Fibroblast of skin of right biceps (primary cell): ENCODE measurements around the gene PIH1D2.
"Not testable (repeated sequence)": the region's sequence is repeated elsewhere in the genome, so short reads cannot be mapped to it uniquely, and the experiment has no call there.

Experiments used
- DNase-seq: peaks from one replicate; pipeline ENCODE4 v3.0.0-alpha.2; 2013

Gene PIH1D2, protein sequence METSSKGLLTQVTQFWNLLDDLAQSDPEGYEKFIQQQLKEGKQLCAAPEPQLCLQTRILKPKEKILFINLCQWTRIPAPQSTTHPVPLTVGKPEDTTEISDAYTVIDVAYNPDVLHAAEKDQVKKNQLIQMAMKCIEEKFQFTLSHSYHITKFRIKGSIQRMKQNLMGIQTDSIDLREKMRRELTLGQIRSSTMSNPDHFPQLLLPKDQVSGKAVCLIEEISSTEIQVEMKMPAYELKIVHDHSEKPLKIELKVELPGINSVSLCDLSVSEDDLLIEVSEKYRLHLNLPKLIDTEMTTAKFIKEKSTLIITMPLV

GRCh38 chr11:112073941-112074811 lies at the start of gene PIH1D2, which contains the start of gene NKAPD1:
Gene PIH1D2, minus strand, starts transcription at chr11:112074017. Its CDS starts 843 bp downstream, at chr11:112073174.
Gene NKAPD1, plus strand, starts transcription at chr11:112074299. Its CDS starts 1,276 bp downstream, at chr11:112075575.
- peak; percentile 91 for DNase-seq

DNA sequence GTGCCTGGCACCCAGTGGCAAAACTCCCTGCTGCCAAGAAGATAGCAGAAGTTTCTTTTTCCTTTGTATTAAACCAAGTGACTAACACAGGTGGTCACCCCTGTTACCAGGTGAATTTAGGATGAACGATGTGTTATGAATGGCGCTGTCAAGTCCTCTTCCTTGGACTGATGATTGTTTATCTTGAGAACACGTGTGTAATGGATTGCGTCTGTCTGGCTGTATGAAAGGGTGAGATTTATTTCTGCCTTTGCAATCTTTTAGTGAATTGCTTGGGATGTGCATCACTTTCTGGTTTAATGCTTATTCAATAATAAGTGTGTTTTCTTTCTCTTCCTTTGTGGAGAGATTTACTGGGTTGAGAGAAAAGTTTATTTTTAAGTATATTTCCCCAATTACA lies 49.3 kb upstream of the PIH1D2 start:
- no peak for DNase-seq

DNA sequence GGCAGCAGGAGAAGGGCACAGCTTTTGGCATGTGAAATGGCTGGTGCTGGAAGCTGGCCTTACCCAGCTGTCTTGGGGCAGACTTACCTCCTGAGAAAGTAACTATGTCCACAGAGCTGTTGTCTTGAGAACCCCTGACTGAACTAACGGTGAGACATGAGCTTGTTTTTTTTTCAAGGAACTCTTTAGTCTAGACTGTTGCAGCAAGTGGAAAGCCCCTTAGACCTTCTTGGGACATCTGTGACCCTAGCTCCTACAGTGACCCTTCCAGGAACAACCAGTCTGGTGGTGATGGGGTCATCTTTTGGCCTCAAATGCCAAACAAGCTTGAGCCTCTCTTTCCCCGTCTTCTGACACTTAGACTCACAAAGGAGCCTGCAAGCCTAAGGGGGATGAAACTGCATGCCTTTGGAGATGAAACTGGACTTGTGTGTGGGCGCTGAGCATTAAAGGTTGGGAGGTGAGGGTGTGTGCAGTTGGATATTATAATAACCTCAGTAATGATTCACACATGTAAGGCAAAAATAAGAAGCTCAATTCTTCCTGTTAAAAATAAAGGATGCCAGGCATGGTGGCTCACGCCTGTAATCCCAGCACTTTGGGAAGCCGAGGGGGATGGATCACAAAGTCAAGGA lies 48.3 kb upstream of the PIH1D2 start:
- no peak for DNase-seq

DNA sequence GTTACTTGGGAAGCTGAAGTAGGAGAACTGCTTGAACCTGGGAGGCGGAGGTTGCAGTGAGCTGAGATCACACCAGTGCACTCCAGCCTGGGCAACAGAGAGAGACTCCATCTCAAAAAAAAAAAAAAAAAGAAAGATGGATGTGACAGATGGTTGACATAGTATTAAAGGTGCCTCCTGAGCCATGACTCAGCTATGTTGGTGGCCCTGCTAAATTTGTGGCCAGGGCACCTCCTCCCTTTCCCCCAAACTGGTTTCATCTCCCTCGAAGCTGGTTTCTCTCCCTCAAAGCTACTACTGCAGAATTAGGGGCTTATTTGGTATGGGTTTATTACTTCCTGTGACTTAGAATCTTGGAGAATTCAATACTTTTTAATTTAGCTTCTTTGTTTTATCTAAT lies 44.4 kb upstream of the PIH1D2 start:
- DNase-seq, result no peak

GRCh38 chr11:112115386-112115785 lies 41.6 kb upstream of the PIH1D2 start:
- DNase-seq, result no peak

- DNase-seq, result no peak
Measured at GRCh38 chr11:112114460-112114859, 40.6 kb upstream of the PIH1D2 start.

DNA sequence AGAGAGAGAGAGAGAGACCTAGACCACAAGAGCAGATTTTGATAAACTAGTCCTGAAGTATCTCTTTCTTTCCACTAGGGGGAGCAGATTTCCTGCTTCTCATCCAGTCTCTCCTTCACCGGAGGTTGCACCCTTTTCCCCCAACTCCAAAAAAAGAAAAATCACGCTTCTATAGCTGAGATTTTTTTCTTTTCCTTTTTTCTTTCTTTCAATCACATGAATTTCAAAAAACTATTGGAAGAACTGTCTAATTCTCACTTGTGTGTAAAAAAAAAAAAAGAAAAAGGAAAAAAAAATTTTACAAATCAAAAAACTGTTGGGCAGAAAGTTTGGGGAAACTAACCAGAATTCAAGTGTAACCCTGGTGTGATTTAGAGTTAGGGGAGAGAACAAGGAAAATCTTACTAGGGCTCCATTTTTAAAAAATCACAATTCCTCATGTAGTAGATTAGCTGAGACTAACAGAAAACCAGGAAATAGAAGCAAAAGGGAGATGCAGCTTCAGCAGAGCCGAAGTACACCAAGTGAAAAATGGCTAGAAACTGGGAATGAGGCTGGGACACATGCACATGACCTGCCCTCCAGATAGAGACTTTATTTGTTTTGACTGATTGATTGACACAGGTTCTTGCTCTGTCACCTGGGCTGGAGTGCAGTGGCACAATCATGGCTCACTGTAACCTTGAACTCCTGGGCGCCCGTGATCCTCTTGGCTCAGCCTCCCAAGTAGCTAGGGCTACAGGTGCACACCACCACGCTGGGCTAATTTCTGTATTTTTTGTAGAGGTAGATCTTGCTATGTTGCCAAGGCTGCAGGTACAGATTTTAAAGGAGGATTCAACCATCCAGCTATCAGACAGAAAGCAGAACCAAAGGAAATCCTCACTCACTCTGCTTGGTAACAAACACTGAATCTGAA lies 40.0 kb upstream of the PIH1D2 start:
- peak; percentile 66 for DNase-seq

- no peak for DNase-seq
Measured at GRCh38 chr11:112106070-112106469, 32.3 kb upstream of the PIH1D2 start.

- no peak for DNase-seq
Measured at GRCh38 chr11:112103446-112103845, 29.6 kb upstream of the PIH1D2 start.

- DNase-seq, result peak; percentile 17
Measured at GRCh38 chr11:112100462-112100861, 26.6 kb upstream of the PIH1D2 start.

- DNase-seq, result no peak
Measured at GRCh38 chr11:112097734-112098528, 24.1 kb upstream of the PIH1D2 start.

GRCh38 chr11:112096194-112096593 lies 22.4 kb upstream of the PIH1D2 start:
- DNase-seq, result no peak

DNA sequence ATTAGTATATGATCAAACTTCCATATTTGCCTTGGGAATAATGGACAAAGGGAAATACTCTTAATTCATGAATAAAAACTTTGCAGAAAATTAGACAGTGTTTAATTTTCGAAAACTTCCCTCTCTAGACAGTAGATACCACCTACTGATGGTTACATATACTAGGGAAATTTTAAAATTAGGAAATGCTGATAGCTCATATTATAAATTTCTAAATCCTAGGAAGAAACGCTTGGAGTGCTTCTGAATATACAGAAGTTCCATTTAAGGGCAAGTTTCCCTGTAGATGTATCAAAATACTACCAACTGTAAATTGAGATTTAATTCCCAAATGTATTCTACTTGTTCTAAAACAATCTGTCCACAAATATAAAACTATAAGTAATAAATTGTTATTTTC lies 21.5 kb upstream of the PIH1D2 start:
- not testable (repeated sequence) for DNase-seq

DNA sequence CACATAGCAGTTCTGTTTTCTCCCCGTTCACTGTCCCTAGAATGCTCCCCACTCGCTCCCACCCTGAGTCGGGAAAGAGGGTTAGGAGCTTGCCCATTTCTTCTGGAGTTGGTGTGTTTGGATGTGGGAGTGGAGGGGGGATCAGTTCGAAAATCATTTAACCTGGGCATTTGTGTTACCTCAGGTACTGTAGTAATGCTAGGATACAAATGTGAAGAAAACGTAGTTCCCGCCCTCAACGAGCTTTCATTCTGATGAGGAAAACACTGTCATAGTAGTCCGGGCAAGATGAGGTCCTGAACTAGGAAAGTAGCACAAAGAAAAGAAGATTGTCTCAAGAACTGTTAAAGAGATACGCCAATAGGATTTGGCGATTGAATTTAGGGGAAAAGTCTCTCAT lies 13.4 kb upstream of the PIH1D2 start:
- no peak for DNase-seq

DNA sequence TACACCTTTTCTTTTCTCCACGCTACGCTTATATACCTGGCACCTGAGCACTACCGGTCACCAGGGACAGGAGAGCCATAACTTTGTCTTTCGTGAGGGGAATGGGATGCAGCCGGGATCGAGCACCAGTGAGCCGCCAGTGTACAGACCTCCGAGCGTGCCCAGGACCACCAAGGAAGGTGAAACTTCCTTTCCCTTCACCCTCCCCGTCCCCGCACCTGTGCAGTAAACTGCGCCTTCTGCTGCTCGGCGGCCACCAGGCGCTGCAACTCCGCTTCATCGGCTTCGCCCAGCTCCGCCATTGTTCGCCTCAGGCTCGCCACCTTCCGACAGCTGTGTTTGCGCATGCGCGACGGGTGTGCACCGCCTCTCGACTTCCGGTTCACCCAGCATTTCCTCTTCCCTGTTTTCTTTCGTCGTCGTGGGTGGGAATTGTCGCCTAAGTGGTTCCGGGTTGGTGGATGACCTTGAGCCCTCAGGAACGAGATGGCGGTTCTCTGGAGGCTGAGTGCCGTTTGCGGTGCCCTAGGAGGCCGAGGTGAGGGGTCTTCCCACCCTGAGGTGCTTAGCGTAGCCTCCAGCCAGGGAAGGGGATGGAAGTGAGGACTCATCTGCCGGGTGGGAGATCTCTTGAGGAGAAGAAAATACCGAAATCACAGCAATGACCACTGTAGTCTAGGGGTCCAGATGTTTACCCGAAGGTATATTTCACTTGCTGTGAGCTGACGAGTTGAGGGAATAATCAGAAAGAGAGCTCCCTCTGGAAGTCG lies 12.8 kb upstream of the PIH1D2 start, which contains the start of the genes SDHD and TIMM8B:
TSS of gene SDHD (plus strand) at position 452 of the 770 bp plus-strand sequence. CDS start at position 487, 35 bp downstream.
TSS of gene TIMM8B (minus strand) at position 335 of the 770 bp plus-strand sequence. CDS start at position 302, 33 bp downstream.
- DNase-seq, result peak; percentile 97

- DNase-seq, result peak; percentile 20
Measured at GRCh38 chr11:112085822-112086421, 12.1 kb upstream of the PIH1D2 start.

GRCh38 chr11:112082729-112083128 lies 8.9 kb upstream of the PIH1D2 start:
- DNase-seq, result no peak

DNA sequence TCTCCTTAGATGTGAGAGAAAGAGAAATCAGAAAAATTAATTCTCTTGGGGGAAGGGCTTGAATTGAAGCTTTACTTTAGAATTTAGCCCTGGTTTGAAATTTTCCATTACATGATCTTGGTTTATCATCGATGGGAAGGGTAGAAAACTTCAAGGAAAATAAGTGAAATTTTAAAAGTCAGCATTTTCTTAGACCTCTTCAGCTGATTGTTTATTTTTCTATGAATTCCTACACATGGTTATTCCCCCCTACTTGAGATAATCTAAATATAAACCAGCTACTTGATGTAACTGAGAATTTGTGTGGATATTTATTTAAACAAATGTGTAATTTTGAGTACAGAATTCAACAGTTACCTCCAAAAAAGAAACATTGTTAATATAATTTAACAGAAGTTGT lies 10.9 kb downstream of the PIH1D2 start:
- no peak for DNase-seq

- DNase-seq, result no peak
Measured at GRCh38 chr11:112058103-112058502, 15.7 kb downstream of the PIH1D2 start.

GRCh38 chr11:112057170-112057569 lies 16.6 kb downstream of the PIH1D2 start:
- DNase-seq, result no peak
